Gastrocnemius medialis (tissue), 4 donors: ENCODE measurements around the gene MOCS2. TPM values are rescaled to one million over a fixed set of nuclear protein-coding genes. Genes with fewer than 3 reads are reported as not detected.

Source experiments
- ATAC-seq, 2 donors: fragments of 150-250 bp; one replicate each; pipeline ENCODE4 v1.9.1; 2016
- DNase-seq, 2 donors: peaks; one replicate each; pipeline ENCODE4 v3.0.0-alpha.2; 2019
- H3K27ac ChIP-seq, 4 donors: fragments of 200-600 bp; sonication (generic); 1 replicate in 1 of 4; 2 replicates in 3 of 4; pipeline ENCODE4 v1.5.1; 2016 to 2018; ENCODE audit warnings: mild to moderate bottlenecking in 2 of 4, moderate library complexity in 1 of 4
- H3K27me3 ChIP-seq, 3 donors: fragments of 200-600 bp; sonication (generic) in 2 of 3; 1 replicate in 1 of 3; 2 replicates in 2 of 3; pipeline versions ENCODE4 v1.5.1 to v1.6.0; 2016 to 2019; ENCODE audit warnings: mild to moderate bottlenecking in 1 of 3, moderate library complexity in 1 of 3
- H3K36me3 ChIP-seq, 2 donors: fragments of 200-600 bp; sonication (generic) in 1 of 2; one replicate each; pipeline ENCODE4 v1.5.1; 2017 to 2018
- H3K4me1 ChIP-seq, 2 donors: fragments of 200-600 bp; sonication (generic) in 1 of 2; one replicate each; pipeline ENCODE4 v1.5.1; 2016 to 2017; ENCODE audit warnings: mild to moderate bottlenecking in 2 of 2
- H3K4me3 ChIP-seq, 4 donors: fragments of 200-600 bp; sonication (generic) in 3 of 4; 1 replicate in 1 of 4; 2 replicates in 3 of 4; pipeline ENCODE4 v1.5.1; 2016 to 2019; ENCODE audit warnings: mild to moderate bottlenecking in 2 of 4
- H3K9me3 ChIP-seq, 3 donors: fragments of 200-600 bp; sonication (generic) in 2 of 3; 1 replicate in 1 of 3; 2 replicates in 2 of 3; pipeline ENCODE4 v1.5.1; 2016 to 2019
- CTCF ChIP-seq, 5 experiments: fragments of 450-650 bp in 3 of 5; fragments of 200-600 bp in 2 of 5; sonication (generic) in 2 of 5; IDR thresholded peaks in 4 of 5; conservative IDR thresholded peaks in 1 of 5; 1 replicate in 4 of 5; 2 replicates in 1 of 5; pipeline ENCODE4 v1.5.1; 2016 to 2019; ENCODE audit warnings: antibody characterized with exemption in 5 of 5, mild to moderate bottlenecking in 3 of 5, moderate library complexity in 3 of 5
- POLR2A ChIP-seq, 2 donors: fragments of 450-650 bp; IDR thresholded peaks; one replicate each; pipeline ENCODE4 v1.6.1; 2017; ENCODE audit warnings: antibody characterized with exemption in 2 of 2, mild to moderate bottlenecking in 2 of 2, moderate library complexity in 2 of 2
- in situ Hi-C, 4 donors: fragments of 200-750 bp; cut with MboI; loops; one replicate each; pipeline versions ENCODE4 v1.15.0 to v1.8.0; 2017; ENCODE audit warnings: low sequenced_read_pairs in 4 of 4
- intact Hi-C: fragments of 100-400 bp; cut with DNase I; formaldehyde crosslinking; loops from one replicate; pipeline ENCODE4 v1.15.1; 2023; ENCODE audit warnings: low total_unique reads
- total RNA-seq, 4 donors: library from RNA; depleted of rRNA; stranded (reverse); fragments of >200 nt; gene quantifications; one replicate each; pipeline versions ENCODE4 v1.1.0 to v1.2.3, GENCODE V29; 2016

Gene MOCS2
- total RNA-seq, 4 donors from 2014 or later: 32.0 to 58.6 (median 53.1) TPM

GRCh38 chr5:53092242-53092641 lies 17.3 kb downstream of the MOCS2 start:
- no peaks in the 10 kb centered on the region for H3K4me1 ChIP-seq
- in situ Hi-C loops (loop anchor here in 1 of 4 donors (10.0 kb wide), 1 partner anchor 147 kb away; no protein-coding TSS in a partner anchor), intact Hi-C loops (no loop called here)
- H3K27ac ChIP-seq: no peak overlapping the region
- no peaks in the 10 kb centered on the region for H3K27me3 ChIP-seq
- ATAC-seq (no peak), DNase-seq (no peak)
- no peak for TF ChIP-seq CTCF (IDR thresholded peaks at IDR 0.05 in 4 of 5, conservative IDR thresholded peaks at IDR 0.05 in 1 of 5)
- no peak for TF ChIP-seq POLR2A (IDR thresholded peaks at IDR 0.05)
- H3K36me3 ChIP-seq: no peaks in the 10 kb centered on the region
- no peak overlapping the region for H3K4me3 ChIP-seq
- no peaks in the 10 kb centered on the region for H3K9me3 ChIP-seq

GRCh38 chr5:53091289-53091688 lies 18.3 kb downstream of the MOCS2 start:
- TF ChIP-seq POLR2A (IDR thresholded peaks at IDR 0.05): no peak
- no peak for TF ChIP-seq CTCF (IDR thresholded peaks at IDR 0.05 in 4 of 5, conservative IDR thresholded peaks at IDR 0.05 in 1 of 5)
- H3K4me1 ChIP-seq: no peaks in the 10 kb centered on the region
- no peak overlapping the region for H3K27ac ChIP-seq
- ATAC-seq: no peak
- H3K36me3 ChIP-seq: no peaks in the 10 kb centered on the region
- intact Hi-C loops: no loop called here
- no peak overlapping the region for H3K4me3 ChIP-seq
- in situ Hi-C loops: loop anchor here in 1 of 4 donors (10.0 kb wide), 1 partner anchor 146 kb away; no protein-coding TSS in a partner anchor
- no peaks in the 10 kb centered on the region for H3K27me3 ChIP-seq
- no peaks in the 10 kb centered on the region for H3K9me3 ChIP-seq
- no peak for DNase-seq

GRCh38 chr5:53090229-53090628 lies 19.3 kb downstream of the MOCS2 start:
- no peak for DNase-seq
- no peak overlapping the region for H3K4me3 ChIP-seq
- no peak for TF ChIP-seq CTCF (IDR thresholded peaks at IDR 0.05 in 4 of 5, conservative IDR thresholded peaks at IDR 0.05 in 1 of 5)
- no peak for TF ChIP-seq POLR2A (IDR thresholded peaks at IDR 0.05)
- H3K4me1 ChIP-seq: no peaks in the 10 kb centered on the region
- no peaks in the 10 kb centered on the region for H3K27me3 ChIP-seq
- in situ Hi-C loops: loop anchor here in 1 of 4 donors (10.0 kb wide), 1 partner anchor 145 kb away; no protein-coding TSS in a partner anchor
- intact Hi-C loops: no loop called here
- H3K9me3 ChIP-seq: no peaks in the 10 kb centered on the region
- no peaks in the 10 kb centered on the region for H3K36me3 ChIP-seq
- no peak for ATAC-seq
- no peak overlapping the region for H3K27ac ChIP-seq

- no peaks in the 10 kb centered on the region for H3K36me3 ChIP-seq
- H3K27ac ChIP-seq: no peak overlapping the region
- ATAC-seq: no peak
- H3K4me1 ChIP-seq: no peaks in the 10 kb centered on the region
- no peaks in the 10 kb centered on the region for H3K9me3 ChIP-seq
- TF ChIP-seq CTCF (IDR thresholded peaks at IDR 0.05 in 4 of 5, conservative IDR thresholded peaks at IDR 0.05 in 1 of 5) (no peak), POLR2A (IDR thresholded peaks at IDR 0.05) (no peak)
- intact Hi-C loops: no loop called here
- H3K4me3 ChIP-seq: no peak overlapping the region
- no peaks in the 10 kb centered on the region for H3K27me3 ChIP-seq
- no peak for DNase-seq
- in situ Hi-C loops: no loop called here
These were observed 20.0 kb downstream of the MOCS2 start for GRCh38 chr5:53089481-53089991.

GRCh38 chr5:53087621-53088121 lies 21.9 kb downstream of the MOCS2 start:
- intact Hi-C loops: no loop called here
- Histone ChIP-seq H3K27me3 (no peaks in the 10 kb centered on the region), H3K27ac (no peak overlapping the region), H3K36me3 (no peaks in the 10 kb centered on the region), H3K4me3 (no peak overlapping the region), H3K4me1 (no peaks in the 10 kb centered on the region), H3K9me3 (no peaks in the 10 kb centered on the region)
- in situ Hi-C loops: no loop called here
- no peak for TF ChIP-seq POLR2A (IDR thresholded peaks at IDR 0.05)
- TF ChIP-seq CTCF (IDR thresholded peaks at IDR 0.05 in 4 of 5, conservative IDR thresholded peaks at IDR 0.05 in 1 of 5): no peak
- ATAC-seq (no peak), DNase-seq (no peak)
